OCI-M2 (cell line): ENCODE measurements around the gene CAB39.

Experiments
- DNase-seq: peaks from one replicate; lab custom pipeline; 2025; ENCODE audit not compliant: unreplicated experiment; lab: John Stamatoyannopoulos, UW

The CAB39 gene

DNA sequence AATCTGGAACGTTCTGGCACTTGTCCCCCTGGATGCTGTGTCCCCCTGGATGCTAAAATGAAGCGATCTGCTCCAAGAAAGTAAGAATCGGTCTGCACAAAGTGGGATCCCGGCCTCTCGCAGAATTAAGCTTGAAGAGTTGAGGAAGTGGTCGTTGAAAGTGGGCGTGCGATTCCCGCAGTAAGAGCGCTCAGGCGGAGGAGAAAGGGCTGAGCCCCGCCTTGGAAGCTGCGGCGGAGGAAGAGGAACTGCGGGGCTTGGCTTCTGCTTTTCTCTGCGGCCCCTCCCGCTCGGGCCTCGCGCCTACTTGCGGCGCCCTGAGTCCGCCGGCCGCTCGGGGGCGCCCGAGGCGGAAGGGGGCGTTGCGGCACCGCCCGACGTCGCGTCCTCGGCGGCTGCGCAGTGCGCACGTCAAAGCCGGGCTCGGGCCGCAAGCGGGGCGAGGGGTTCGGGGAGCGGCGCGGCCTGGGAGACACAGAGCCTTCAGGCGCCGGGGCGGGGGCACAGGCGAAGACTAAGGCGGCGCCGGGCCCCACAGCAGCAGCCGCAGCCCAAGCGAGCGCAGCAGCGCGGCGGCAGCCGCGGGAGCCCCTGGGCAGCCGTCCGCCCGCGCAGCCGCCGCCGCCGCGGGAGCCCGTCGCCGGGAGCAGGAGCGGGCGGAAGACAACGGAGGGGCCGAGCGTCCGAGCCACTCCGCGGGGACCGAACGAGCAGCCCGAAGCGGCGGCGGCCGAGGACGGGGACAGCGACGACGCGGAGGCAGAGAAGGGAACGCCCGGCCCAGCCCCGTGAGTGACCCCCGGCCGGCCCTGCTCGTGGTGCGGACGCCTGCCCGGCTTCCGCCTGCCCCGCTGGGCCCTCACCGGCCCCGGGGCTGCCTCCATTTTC is at the start of gene CAB39:
TSS of gene CAB39 (plus strand) at position 400 of the 888 bp plus-strand sequence. CDS start 47,160 bp downstream, outside the sequence.
- DNase-seq, result peak; percentile 21

DNA sequence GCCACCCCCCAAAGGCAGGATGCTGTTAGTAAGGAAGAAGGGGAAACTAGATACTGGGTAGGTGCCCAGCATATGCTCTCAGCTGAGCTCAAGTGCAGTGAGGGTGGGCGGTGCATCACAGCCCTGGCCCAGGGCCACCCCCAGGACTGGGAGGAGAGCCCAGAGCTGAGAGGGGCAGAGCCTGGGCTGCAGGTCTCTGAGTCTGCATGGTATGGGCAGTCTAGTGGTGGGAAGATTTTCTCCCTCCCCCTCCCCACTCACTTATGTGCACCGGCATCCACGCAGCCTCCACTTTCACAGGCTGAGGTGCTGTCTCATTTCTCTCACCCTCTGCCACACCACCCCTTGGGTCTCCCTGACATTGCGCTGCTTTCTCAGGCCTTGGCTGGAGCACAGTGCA is 48.5 kb upstream of the CAB39 start:
- DNase-seq, result no peak

DNA sequence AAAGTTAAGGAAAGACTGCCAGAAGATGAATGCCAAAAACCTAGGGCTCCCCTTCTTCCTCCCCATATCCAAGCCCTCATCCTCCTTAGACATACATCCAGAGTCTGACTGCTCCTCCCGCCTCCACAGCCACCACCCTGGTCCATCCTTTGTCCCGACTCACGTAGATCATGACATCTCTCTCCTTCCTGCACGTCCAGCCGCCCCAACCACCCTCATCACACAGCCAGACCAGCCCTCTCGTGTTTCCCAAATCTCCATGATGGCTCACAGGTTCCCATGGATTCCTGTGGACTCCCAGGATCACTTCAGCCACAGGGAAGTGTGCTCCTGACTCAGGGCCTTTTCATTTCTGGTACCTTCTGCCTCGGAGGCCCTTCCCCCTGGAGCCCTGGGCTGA is 47.8 kb upstream of the CAB39 start:
- no peak for DNase-seq

DNA sequence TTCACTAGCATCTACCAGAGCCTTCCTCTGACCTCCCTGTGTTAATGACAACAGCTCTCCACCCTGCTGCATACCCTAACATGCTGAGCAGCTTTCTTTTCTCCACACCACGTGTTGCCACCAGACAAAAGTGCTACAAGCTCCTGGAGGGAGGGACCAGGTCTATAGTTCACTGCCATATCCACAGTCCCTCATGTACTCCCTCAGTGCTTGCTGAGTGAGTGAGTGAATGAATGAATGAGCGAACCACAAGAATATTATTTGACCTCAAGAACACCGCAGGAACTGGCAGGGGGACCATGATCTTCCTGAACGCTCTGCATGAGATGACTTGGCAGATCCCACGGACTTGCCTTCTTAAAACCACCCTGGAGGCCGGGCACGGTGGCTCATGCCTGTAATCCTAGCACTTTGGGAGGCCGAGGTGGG is 47.4 kb upstream of the CAB39 start:
- no peak for DNase-seq

DNA sequence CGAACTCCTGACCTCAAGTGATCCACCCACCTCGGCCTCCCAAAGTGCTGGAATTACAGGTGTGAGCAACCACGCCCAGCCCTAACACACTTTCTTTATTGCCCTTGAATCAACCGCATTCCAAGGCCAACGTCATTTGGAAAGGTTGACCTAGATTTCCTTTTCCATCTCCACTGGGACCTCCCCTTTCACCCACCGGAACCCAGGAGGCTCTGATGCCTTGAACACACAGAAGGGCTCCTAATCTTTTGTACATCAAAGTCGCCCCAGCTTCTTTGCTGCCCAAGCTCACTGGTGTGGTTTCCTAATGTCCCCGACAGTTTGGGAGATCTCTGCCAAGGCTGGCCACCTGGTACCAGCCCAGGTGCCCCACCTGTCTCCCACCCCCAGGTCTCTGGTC is 46.2 kb upstream of the CAB39 start:
- DNase-seq, result no peak

DNA sequence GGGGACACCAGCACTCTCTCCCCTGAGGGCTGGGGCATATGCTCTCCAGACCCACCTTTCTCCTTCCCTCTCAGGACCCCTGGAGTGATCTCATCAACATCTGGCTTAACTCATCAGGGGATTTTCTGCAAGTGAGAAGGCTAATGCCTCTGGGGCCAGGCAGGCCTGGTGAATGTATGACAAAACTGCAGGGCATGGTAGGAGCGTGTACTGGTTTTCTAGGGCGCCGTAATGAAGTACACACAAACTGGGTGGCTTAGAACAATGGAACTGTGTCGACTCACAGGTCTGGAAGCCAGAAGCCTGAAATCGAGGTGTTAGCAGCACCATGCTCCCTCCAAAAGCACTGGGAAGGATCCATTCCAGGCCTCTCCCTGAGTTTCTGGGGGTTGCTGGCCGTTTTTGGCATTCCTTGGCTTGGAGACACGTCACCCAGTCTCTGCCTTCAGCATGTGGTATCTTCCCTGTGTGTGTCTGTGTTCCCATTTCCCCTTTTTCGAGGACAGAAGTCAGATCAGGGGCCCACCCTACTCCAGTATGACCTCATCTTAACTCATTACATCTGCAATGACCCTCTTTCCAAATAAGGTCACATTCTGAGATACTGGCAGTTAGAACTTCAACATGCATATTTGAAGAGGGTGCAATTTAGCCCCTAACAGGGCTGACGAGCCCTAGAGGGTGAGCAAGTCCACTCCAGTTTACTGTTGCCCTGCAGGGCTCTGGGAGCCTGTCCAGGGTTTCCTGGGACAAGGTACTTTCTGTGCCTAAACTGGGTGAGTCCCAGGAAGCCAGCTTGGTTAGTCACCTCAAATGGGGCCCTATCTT is 45.5 kb upstream of the CAB39 start:
- DNase-seq, result no peak

DNA sequence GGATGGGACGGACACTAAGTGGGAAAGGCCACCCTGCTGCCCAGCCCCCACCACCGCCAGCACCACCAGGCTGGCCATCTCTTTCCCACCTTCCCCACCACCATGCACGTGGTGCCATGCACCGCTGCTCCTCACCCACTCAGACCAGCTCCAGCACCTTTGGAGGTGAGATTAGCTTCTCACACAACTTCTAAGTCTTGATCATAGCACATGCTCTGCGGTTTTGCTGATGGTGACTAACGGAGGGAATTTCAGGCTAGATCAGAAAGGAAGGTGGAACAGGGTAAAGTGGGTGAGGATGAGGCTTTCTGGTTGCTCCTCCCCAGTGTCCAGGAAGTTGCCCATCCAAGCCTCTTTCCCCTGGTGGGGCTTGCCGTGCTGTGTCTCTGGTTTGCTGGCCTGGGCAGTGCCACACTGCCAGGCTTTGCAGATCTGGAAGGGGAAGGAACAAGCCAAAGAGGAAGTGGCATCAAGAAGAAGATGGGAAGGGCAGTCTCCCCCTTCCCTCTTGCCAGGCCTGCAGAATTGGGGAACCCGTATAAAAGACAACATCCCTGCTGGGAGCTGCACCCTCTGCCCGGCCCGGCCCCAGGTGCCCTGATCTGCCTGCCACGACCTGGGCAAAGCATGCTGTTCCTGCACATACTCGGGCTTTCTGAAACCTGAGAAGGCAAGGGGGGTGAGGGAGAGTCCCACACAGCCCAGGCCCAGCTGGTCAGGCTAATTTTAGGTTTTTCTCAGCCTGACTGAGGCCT is 44.3 kb upstream of the CAB39 start:
- no peak for DNase-seq

DNA sequence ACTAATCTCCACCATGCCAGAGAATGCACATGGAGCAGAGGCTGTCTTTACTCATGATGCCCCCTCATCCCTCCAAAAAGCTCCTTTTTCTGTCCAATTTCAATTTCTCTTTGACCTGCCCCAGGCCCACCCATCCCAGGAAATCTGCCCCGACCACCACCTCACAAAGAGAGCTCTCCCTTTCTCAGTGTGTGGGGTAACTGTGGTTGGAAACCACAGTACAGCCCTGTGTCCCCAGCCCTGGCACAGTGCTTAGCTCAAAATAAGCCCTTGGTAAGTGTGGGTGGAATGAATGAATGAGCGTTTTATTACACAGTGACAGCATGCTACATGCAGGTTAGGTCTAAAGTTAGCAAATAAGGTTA is 43.7 kb upstream of the CAB39 start:
- DNase-seq, result no peak

DNA sequence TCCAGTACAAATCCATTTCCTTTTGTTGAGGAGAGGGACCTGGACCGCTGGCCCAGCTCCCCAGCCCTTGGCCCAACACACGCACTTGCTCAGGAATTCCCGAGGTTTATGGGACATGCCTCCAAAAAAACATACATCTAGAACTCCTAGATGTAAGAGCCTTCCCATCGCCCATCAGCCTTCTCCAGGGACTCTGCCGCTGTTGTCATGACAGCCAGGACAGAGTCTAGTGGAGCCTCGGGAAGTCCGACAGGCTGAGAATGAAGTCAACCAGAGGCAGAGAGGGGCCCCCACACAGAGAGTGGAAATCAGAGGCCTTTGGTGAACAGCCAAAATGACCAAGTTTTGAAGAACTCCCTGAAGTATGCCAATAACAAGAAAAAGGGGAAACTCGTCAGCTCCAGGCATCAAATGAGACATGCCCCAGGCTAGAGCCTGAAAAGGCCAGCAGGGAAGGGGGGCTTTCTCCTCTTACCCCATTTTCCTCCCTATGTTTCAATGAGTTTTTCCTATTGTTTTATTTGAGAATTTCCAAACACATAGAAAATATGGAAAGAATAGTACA is 43.2 kb upstream of the CAB39 start:
- DNase-seq, result no peak

DNA sequence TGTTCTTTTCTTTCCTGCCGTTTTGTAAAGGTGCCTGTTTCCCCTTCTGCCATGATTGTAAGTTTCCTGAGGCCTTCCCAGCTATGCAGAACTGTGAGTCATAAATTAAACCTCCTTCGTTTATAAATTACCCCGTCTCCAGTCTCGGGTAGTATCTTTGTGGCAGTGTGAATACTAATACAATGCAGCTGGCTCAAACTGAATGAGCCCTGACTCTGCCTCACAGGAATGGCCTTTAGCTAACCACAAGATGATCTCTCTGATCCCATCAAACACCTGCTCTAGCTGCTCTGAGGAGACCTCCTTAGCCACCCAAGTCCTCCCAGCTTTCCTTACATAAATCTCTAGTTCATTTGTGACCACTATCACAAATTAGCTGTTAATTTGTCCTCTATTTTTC is 41.5 kb upstream of the CAB39 start:
- no peak for DNase-seq

DNA sequence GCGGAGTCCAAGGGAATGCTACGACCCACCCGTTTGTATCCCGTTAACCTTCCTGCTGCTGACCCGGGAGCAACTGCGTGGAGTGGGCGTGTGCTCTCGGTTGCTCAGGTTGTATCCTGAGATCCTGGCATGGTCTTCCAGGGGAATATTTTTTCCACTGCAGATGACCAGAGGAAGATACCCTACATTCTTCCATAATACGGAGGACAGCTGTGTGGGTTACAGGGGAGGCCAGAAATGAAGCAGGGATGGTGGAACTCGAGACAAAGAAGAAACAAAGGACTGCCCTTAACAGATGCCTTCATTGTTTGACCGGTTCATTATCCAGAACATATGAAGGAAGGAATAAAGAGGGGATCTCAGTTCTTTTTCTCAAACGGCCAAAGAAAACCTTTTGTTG is 39.8 kb upstream of the CAB39 start:
- no peak for DNase-seq

DNA sequence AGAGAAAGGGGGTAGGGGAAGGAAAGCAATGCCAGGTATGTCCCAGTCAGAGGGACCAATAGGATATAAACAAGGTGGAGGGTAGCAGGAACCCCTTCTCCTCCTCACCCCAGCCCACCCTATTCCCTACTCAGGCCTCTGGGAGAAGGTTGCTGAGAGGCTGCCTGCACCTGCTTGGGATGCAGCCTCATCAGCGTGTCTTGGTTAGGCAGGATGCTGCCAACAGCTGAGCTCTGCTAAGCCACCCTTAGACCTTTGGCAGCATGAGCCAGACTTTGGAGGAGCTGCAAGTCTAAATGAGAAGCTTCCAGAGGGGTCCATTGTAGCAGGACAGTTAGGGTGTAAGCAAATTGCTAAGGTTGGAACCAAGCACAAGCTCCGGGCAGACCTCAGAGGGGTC is 38.2 kb upstream of the CAB39 start:
- DNase-seq, result no peak

DNA sequence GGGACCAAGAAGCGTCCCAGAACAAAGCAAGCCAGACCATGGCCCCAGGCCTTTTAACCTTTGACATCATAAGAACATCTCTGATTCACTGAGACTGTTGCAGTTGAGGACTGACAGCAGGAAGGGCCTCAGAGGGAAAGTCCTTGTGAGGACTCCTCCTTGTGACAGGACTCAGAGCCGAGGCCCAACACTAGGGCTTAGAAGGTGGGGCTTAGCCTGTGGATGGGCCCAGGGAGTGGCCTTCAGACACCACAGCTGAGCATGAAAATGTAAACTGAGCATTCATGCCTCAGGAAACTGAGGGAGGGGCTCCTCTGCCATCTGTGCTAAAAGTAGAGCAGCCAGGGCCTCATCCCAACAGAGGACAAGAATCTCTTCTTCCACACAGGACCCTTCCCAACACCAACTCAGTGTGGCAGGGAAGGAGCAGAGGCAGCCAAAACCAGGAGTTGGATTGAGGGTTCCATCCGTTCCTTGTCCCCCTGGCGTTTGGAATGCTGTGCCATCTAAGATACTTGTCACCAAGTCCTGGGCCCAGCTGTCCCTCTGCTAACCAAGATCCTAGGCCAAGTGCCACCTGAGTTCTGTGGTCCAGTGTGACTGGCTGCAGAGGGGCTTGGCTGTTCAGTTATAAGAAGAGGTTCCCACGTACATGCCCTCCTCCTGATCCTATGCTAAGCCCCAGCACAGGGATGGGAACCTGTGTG is 37.5 kb upstream of the CAB39 start:
- DNase-seq, result no peak

DNA sequence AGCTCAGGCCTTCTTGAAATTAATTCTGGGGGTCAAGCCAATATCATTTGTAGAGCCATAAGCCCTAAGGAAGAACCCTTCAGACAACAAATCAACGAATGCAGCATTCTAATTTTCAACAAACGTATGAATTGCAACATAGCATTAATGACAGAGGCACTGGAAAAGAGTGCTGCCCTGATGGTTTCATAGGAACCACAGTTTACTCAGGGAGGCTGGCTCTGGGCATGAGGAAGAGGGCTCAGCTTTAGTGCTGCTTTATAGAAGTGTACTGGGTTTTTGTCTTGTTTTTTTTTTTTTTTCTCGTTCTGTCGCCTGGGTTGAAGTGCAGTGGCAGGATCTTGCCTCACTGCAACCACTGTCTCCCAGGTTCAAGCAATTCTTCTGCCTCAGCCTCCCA is 36.1 kb upstream of the CAB39 start:
- DNase-seq, result no peak

DNA sequence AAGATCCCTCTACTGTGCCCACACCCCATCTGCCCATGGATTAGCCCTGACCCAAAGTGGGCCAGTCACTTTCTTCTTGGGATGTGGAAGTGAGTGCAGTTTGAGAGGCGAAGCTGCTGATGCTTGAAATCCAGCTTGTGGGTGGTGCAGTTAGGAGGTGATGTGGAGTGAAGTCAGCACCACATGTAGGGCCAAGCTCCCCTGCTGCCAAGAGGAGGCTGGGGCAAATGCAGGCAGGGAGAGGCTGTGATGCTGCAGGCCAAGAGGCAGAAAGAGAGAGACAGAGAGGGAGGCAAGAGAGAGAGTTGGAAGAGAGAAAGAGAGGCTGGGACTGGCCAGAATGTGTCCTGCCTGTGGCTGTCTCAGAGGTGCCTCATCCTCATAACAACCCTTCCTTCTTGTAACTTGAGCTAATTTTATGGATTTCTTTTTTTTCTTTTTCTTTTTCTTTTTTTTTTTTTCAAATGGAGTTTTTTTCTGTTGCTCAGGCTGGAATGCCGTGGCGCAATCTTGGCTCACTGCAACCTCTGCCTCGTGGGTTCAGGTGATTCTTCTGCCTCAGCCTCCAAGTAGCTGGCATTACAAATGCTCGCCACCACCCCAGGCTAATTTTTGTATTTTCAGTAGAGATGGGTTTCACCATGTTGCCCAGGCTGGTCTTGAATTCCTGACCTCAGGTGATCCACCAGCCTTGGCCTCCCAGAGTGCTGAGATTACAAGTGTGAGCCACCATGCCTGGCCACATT is 35.3 kb upstream of the CAB39 start:
- DNase-seq, result no peak

DNA sequence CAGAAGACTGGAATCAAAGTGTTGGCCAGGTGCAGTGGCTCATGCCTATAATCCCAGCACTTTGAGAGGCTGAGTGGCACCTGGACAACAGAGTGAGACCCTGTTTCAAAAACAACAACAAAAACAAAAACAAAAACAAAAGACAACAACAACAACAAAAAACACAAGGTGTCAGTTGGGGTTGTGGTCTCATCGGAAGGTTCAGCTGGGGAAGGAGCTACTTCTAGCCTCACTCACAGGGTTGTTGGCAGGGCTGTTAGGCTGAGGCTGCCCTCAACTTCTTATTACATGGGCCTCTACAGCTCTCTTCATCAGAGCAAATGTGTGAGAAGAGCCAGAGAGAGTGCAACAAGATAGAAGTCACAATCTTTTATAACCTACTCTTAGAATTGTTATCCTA is 34.6 kb upstream of the CAB39 start:
- no peak for DNase-seq

DNA sequence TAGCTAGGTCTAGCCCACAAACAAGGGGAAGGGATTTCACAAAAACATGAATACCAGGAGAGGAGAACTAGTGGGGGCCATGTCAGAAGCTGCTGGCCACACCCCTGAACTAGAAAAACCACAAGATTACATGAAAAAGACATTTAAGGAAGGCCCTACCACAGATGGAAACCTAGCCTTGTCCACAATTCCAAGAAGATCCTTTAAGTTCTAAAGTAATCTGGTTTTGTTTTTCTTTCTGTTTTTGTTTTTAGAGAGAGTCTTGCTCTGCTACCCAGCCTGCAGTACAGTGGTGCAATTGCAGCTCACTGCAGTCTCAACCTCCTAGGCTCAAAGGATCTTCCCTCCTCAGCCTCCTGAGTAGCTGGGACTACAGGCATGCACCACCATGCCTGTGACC is 34.2 kb upstream of the CAB39 start:
- DNase-seq, result no peak

DNA sequence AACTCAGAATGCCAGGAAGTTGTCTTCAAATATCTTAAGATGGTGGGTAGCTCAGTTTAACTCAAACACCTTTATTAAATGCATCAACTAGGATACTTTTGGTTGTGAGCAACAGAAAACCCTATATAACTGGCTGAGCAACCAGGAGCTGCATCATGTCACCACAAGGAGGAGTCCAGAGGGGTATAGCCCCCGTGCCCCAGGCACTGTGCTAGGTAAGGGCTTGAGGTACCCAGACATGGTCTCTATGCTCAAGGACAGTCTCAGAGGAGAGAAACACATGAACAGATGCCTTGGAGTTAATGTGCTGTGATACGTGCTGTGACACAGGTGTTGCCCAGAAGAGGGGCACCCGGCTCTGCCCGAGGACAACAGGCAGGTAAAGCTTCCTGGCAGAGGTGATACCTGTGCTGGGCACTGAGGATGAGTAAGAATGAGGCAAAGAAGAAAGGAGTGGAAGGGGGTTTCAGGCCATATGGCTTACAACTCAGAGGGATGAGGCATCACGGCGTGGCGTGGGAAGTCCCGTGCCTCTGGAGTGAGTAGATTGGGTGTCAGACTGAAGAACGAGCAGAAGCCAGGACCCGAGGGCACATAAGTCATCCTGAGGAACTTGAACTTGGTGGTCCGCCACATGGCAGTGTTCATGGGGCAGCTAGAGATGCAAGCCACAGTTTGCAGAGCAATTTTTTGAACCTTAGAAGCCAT is 32.0 kb upstream of the CAB39 start:
- DNase-seq, result no peak

DNA sequence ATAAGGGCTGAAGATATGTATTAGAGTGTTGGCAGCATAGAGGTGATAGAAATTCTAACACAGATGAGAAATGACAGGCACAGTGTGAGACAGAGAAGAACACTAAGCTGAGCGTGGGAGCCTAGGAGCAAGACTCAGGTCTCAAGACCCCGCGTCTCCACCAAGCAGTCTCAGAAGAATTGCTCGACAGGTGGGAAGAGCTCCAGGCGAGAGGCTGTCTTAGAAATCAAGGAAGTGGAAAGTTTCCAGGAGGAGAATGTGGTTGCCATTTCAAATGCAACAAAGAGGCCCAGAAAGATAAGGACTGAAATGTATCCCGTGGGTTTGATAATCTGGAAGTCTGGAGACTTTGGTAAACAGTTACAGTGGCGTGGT is 31.5 kb upstream of the CAB39 start:
- no peak for DNase-seq
